ENCODE results near the gene COG1.

The COG1 gene

DNA sequence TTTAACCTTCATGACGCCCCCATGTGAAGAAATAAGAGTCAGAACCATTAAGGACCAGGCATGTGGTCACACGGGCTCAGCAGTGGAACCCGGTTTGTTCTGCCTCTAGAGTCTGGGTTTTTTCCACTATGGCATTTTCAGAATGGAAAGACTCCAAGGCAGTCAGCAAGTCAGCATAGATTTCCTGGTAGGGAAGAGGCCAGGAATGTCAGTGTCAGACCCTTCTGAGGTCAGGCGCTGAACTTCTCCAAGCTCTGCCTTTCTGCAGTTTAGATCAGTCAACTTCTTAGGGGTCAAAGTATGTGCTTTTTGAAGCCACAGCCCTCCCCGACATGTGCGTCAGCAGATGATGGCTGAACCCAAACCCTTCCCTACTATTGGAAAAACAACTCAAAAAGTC, 24.2 kb upstream of the COG1 start:
- no peak for DNase-seq (ENCODE audit: low read depth)

DNA sequence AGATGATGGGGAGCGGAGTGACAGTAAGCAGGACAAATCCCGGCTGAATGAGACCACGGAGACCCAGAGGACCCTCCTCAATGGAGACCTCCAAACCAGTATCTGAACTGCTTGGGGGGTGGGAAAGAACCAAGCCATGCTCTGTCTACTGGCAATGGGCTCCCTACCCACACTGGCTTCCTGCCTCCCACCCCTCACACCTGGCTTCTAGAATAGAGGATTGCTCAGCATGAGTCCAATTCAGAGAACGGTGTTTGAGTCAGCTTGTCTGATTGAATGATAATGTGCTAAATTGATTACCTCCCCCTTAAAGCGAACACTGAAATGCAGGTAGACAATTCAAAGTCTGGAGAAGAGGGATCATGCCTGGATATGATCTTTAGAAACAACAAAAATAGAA, 22.5 kb upstream of the COG1 start:
- no peak for DNase-seq (ENCODE audit: low read depth)

DNA sequence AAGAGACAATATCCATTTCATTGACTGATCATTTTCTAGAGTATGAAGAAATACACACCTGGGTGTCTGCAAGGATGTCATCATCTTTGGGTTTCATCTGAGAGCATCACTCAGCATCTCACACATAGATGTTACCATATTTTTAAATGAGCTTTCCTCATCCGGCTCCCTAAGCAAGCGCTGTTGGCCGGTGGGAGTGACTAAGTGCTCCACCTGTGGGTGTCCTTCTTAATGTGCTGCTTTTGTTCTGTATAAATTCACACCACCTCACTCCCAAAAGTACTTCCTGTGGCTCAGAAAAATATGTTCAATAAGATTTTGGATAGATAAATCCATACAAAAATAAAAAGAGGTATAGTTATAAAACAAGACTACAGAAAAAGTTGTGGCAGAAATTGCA, 20.6 kb upstream of the COG1 start:
- DNase-seq (ENCODE audit: low read depth) = no peak

DNA sequence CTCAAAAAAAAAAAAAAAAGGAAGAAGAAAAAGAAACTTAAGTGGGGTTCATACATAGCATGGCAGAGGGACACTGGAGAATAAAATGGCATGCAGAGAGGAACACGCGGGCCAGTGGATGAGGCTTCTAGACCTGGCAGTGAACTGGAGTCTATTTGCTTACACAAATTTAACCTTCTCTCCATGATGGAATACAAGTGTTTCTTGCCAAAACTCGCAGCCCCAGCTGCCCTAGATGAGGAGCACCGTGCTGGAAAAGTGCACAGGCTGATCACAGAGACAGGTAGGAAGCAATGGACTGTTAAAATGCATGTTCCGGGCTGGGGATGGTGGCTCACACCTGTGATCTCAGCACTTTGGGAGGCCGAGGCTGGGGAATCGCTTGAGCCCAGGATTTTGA, 18.7 kb upstream of the COG1 start:
- no peak for DNase-seq (ENCODE audit: low read depth)

DNA sequence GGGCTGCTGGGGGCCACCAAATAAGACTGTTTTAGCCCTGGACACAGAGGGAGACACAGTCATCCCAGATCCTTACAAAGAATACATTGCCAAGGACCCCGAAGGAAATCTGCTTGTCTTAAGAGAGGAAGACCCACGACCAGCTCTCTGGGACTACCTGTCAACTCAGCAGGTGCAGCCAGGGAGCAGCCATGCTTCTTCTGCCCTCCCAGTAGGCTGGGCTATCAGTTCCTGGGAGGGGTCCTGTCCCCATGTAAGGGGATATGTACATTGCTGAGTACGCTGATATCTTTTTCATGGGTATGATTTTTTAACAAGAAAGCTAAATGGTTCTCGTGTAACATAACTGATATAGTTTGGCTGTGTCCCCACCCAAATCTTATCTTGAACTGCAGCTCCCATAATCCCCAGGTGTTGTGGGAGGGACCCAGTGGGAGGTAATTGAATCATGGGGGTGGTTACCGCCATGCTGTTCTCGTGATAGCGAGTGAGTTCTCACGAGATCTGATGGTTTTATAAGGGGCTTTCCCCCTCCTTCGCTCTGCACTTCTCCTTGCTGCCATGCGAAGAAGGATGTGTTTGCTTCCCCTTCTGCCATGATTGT, 16.8 kb upstream of the COG1 start:
- no peak for DNase-seq (ENCODE audit: low read depth)

DNA sequence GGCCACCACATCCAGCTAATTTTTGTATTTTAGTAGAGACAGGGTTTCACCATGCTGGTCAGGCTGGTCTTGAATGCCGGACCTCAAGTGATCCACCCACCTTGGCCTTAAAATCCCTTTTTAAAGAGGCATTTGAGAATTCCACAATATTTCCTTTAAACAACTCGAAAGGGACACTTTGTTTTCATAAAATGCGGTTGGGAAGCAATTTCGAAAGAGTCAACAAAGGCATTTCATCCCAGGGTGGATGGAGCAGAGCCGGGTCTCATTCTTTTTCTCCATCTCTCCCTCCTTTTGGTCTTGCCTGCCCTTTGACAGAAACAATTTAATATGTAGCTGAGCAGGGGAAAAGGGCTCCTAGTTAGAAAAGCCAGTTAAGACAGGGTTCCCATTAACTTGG, 13.5 kb upstream of the COG1 start:
- no peak for DNase-seq (ENCODE audit: low read depth)

DNA sequence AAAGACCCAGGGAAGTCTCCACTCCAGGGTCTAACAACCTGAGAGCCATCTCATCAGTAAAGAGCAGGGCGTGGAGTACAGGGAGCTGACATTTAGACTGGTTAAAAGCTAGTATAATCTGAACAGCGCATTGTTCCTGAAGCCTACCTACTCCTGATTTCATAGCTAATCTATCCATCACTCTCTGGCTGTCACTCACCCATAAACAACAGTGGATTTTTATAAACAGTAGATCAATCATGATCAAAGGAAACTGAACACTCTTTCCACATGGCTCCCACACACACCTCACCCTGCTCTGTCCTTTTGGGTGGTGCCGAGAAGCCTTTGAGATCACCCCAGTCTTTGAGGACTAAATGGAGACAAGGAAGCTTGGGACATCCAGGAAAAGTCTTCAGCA, 13.0 kb upstream of the COG1 start:
- no peak for DNase-seq (ENCODE audit: low read depth)

DNA sequence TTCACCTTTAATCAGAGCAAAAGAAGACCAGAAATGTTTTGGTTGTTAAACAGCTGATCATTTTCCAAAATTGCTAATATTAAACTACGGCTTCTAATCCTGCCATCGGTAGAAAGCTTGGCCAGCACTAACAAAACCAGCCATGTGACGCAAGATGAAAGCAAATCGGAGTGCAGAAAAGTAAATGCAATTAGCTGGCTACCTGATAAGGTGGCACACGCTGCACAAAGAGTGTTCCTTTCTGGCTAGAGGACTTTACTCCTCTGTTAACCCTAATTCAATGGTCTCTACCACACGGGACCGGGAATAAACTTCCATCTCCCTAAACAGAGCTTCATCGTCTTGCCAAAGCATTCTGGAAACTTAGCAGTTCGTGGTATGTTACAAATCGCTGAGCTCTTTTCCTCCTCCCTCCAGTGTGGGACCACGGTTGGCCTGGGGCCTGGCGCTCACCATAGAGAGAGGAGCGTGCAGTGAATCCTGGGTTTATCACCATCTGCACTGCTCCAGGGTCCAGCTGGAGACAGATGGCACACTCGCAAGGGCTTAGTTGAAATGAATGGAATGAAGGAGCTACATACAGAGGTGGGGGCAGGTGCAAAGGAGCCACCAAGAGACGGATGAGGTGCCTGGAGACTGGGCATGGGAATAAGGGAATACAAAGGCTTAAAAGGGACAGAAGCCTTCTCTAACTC, 10.1 kb upstream of the COG1 start:
- no peak for DNase-seq (ENCODE audit: low read depth)

DNA sequence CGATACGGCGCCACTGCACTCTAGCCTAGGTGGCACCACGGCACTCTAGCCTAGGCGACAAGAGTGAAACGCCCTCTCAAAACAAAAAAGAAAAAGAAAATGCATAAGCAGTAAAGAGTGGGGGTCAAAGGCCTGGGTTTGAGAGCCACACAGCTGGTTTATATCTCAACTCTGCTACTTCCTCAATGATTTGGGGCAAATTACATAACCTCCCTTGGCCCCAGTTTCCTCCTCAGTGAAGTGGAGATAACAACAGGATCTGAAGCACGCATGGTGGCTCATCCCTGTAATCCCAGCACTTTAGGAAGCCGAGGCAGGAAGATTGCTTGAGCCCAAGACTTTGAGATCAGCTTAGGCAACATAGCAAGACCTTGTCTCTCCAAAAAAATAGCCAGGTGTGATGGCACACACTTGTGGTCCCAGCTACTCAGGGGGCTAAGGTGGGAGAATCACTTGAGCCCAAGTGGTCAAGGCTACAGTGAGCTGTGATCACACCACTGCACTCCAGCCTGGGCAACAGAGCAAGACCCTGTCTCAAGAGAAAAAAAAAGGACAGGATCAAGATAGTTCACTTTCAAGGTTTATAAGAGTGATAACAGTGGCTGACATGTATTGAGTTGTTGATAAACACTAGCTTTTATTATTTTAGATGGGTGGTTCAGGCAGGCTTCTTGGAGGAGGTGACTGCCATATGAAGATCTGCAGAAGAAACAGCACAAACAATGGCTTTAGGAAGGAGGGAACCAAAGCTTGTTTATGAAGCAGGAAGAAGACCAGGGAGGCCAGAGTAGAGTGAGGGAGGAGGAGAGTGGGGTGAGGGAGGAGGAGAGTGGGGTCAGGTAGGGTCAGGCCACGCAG, 8.5 kb upstream of the COG1 start:
- DNase-seq (ENCODE audit: low read depth) = no peak

DNA sequence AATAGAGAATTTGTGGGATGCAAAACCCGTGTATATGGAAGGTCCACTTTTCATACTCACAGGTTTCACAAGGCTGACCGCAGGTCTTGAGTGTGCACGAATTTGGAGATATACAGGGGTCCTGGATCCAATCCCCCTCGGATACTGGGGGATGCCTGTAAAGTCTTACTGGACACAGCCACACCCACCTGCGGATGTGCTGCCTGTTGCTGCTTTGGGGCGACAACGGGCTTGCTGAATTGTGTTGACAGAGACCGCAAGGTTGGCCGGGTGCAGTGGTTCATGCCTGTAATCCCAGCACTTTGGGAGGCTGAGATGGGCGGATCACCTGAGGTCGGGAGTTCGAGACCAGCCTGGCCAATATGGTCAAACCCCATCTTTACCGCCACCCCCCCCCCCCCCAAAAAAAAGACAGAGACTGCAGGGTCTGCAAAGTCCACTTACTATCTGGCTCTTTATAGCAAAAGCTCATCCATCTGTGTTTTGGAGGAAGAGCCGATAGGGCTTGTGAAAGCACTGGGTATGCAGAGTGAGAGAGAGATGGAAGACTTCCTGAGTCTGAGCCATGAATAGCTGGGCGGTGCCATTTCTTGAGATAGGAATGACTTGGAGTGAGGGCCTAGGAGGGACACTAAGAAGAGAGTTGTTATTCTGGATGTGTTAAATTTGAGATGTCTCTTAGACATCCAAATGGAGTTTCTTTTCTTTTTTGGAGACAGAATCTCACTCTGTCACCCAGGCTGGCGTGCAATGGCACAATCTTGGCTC, 6.4 kb upstream of the COG1 start:
- DNase-seq (ENCODE audit: low read depth) = no peak

DNA sequence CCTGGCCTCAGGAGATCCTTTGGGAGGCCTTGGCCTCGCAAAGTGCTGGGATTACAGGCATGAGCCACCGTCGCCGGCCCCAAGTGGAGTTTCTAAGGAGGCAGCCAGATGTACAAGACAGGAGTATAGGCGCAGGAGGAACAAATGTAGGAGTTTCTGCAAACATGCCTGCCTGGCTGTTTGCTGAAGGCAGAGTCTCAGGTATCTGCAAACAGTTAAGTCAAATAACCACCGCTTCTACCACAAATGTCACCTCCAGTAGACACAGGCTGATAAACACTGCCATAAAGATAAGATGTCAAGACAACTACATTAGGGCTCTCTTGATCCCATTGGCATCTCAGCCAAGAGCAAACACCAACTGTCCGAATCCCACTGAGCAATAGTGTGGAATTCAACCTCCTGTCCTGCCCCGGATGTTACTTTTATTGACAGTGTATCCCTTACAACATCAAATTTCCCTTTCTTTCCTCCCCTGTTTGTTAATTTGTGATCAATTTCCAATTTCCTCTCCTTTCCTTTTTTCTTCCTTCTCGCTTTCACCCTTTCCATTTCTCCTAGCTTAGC, 5.6 kb upstream of the COG1 start:
- no peak for DNase-seq (ENCODE audit: low read depth)

DNA sequence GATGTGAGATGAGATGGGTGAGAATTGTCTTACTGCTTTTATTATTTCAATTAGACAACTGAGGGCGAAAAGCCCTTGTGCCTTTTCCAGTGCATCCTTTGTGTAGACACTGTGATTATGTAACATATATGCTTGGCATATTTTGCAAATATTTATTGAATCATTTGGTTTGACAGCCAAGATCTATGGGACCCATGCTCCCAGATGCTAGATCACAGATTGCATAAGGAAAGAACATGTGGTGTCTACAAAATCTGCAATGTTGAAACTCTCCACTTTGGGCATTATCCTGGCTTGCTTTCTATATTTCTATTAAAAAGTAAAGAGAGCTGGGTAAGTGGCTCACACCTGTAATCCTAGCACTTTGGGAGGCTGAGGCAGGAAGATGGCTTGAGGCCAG, 4.8 kb upstream of the COG1 start:
- DNase-seq (ENCODE audit: low read depth) = peak; percentile 42

DNA sequence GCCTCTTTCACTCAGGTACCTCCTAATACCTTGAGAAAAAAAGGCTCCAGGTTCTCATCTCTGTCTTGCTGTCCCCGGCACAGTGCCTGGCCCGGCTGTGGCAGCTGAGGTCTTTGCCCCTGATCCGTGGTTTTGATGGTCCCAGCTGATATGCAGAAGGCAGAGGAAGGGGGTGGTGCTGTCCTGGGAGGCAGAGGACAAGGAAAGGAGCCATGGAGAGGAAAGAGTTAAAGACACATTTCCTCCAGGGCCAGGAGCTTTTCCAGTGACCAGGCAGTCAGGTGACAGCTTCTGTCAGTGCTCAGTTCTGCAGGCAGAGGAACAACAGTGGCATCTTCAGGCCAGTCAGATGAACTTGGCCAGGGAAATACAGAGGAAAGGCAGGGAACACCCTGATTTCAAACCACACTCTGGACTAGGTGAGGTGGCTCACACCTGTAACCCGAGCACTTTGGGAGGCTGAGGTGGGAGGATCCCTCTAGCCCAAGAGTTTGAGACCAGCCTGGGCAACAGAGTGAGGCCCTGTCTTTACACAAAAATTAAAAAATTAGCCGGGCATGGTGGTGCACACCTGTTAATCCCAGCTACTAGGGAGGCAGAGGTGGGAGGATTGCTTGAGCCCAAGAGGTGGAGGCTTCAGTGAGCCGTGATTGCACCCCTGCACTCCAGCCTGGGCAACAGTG, 3.3 kb upstream of the COG1 start:
- DNase-seq (ENCODE audit: low read depth) = peak; percentile 48

DNA sequence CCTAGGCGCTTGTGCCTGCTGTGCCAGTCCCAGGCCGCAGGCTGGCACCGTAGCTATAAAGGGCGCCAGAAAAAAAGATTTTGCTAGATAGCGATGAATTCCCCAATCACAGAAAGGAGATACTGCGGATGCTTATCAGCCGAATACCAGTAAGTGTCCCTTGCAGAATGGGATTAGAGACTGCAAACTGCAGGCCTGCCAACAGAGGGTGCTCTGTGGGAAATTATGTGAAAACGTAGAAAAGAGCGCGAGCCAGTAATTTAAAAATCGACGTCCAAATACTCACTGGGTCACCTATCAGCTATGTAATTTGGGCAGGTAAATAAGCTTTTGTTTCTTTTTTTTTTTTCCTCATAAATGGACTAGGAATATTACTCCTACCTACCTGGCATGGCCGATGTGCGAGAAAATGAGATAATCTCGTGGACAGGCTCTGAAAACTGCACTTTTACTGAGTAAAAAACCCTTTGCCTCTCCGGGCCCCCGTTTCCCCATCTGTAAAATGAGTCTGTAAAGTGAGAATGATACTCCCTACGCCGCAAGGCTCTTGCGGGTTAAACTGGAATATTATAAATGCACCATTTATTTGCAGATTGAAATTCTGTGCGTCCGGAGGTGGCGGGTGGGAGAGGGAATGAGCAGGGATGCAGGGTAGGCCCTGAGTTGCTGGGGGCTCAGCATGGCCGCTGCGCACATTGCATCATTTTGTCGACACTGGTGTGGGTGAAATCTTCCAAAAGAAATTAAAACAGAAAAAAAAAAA, 1.2 kb upstream of the COG1 start:
- DNase-seq (ENCODE audit: low read depth) = peak; percentile 64

DNA sequence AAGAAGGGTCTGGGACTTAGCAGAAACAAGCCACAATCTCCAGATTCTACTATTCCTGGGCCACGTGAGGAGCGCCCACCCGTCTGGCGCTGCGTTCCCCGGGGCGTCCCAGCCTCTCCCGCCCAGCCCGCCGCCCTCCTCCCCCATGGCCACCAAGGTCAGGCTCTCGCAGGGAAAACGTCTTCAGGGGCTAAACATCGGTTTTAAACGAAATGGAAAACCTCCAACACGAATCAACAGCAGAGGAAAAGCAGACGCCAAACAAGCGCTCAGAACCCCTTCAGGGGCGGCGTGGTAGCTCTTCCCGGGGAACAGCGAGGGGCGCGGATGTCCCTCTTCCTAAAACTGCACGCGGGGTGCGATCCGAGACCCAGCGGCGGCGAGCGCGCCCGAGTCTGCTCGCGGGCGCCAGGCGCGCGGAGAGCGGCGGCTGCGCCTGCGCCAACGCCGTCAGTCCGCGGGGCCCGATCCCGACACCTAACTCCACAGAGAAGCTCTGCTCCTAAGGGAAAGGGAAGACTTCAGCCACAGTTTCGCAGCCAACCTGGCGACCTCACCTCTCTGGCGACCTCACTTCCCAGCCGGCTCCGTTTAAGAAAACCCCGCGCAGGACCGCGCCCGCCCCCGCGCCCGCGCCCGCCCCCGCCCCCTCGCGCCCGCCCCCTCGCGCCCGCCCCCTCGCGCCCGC, 505 bp upstream of the COG1 start:
- peak; percentile 35 for DNase-seq (ENCODE audit: low read depth)

DNA sequence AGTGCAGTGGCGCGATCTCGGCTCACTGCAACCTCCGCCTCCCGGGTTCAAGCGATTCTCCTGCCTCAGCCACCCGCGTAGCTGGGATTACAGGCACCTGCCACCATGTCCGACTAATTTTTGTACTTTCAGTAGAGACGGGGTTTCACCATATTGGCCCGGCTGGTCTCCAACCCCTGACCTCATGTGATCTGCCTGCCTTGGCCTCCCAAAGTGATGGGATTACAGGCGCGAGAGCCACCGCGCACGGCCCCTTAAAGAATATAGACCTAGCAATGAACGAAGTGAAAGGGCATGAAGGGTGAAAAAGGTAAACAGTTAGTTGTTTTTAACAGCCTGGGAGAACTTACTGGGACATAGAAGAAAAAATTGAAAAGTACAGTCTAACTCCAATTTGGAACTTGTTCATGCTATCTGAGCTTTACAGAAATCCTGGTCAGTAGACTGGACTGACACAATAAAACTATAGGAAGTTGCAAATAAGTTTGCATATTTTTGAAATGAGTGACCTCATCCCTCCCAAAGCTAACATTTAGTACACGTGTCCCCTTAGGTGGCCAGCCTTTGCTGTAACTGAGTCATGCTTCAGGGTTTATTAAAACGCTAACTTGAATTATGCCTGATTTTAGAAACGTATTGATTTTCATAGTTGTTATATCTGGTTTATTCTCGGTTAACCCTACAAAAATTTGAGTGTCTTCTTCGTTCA, 1.8 kb downstream of the COG1 start:
- peak; percentile 26 for DNase-seq (ENCODE audit: low read depth)

DNA sequence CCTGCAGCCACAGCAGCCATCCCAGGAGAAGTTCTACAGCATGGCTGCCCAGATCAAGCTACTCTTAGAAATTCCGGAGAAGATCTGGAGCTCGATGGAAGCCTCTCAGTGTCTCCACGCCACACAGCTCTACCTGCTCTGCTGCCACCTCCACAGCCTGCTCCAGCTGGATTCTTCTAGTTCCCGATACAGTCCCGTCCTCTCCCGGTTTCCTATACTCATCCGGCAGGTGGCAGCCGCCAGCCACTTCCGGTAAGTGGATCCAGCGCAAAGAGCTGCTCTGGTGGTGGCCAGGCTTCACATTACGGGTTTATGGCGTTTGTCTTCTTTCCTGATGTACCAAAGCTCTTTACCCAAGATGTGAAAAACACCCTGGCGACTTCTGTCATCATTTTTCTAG, 3.6 kb downstream of the COG1 start:
- no peak for DNase-seq (ENCODE audit: low read depth)

DNA sequence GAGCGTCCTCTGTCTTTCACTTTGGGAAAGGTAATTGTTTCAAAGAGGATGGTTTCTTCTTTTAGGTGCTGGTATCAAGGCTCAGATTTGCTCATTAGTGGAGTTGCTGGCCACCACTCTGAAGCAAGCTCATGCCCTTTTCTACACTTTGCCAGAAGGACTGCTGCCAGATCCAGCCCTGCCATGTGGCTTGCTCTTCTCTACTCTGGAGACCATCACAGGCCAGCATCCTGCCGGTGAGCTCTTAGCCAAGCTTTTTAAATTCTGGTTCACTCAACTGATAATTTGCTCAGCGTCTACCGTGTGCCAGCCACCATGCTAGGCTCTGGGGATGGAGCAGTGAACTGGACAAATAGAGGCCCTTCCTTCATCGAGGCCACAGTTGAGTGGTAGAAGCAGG, 4.3 kb downstream of the COG1 start:
- no peak for DNase-seq (ENCODE audit: low read depth)

DNA sequence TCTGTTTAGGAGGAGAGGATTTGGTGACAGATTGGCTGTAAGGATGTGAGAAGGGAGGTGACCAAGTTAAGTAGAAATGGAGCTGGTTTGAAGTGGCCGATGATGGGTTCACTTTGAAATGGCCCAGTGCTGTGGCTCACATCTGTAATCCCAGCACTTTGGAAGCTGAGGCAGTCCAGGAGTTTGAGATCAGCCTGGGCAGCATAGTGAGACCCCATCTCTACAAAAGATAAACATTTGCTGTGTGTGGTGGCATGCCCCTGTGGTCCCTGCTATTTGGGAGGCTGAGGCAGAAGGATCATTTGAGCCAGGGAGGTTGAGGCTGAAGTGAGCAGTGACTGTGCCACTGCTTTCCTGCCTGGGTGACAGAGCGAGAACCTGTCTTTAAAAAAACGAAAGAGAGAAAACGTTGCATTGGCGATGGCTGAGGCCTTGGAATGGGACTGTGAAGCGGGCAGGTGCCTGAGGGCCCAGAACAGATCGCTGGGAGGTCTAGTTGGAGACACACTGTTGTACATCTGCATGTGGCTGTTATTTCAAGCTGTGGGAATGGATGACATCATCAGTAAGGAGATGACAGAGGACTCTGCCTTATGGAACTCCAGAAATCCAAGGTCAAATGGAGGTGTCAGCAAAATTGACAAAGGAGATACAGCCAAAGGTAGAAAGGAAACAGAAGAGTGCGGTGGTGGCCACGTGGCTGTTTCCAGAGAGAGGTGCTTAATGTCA, 5.5 kb downstream of the COG1 start:
- no peak for DNase-seq (ENCODE audit: low read depth)
